HUES64 (cell line): ENCODE results near the gene AKT3.
"Not testable (repeated sequence)": the region's sequence is repeated elsewhere in the genome, so short reads cannot be mapped to it uniquely, and the experiment has no call there.

Source experiments
- H3K27ac ChIP-seq: 2 replicates; pipeline ENCODE4 v1.7.0; 2013; ENCODE audit warnings: low read depth, low read length, inconsistent platforms
- H3K27me3 ChIP-seq: 2 replicates; pipeline ENCODE4 v1.6.1; 2013; ENCODE audit warnings: mild to moderate bottlenecking, low read length; ENCODE audit not compliant: insufficient read depth
- H3K36me3 ChIP-seq: 2 replicates; pipeline ENCODE4 v1.6.1; 2013; ENCODE audit warnings: mild to moderate bottlenecking, low read length; ENCODE audit not compliant: insufficient read depth
- H3K4me1 ChIP-seq: 2 replicates; pipeline ENCODE4 v1.6.1; 2013; ENCODE audit warnings: mild to moderate bottlenecking, low read length, moderate library complexity; ENCODE audit not compliant: insufficient read depth
- H3K4me3 ChIP-seq: 2 replicates; pipeline ENCODE4 v1.5.1; 2013; ENCODE audit warnings: mild to moderate bottlenecking, low read length, moderate library complexity
- H3K9ac ChIP-seq: 2 replicates; pipeline ENCODE4 v1.6.1; 2013; ENCODE audit warnings: mild to moderate bottlenecking, low read depth, low read length
- H3K9me3 ChIP-seq: 2 replicates; pipeline ENCODE4 v1.6.1; 2013; ENCODE audit warnings: low read depth, low read length; ENCODE audit not compliant: insufficient read depth
- WGBS: fragments of 150-250, 120-280 bp; methylation state at CpG from one replicate; pipeline ENCODE4 v1.1.7; 2013; ENCODE audit warnings: missing lambda C conversion rate; 5-methylcytosine and 5-hydroxymethylcytosine counted together

The AKT3 gene

GRCh38 chr1:243807346-243807745 lies 42.7 kb downstream of the AKT3 start:
- 96% methylated on average over 11 of the region's 11 CpGs for WGBS
- H3K4me3 ChIP-seq, H3K36me3 ChIP-seq, H3K27me3 ChIP-seq, H3K4me1 ChIP-seq, H3K27ac ChIP-seq, H3K9ac ChIP-seq: not testable (repeated sequence)
- H3K9me3 ChIP-seq, result peaks cover 11% of the 10 kb centered on the region

- Histone ChIP-seq H3K4me3 (no peak overlapping the region), H3K9me3 (peaks cover 11% of the 10 kb centered on the region)
Measured at GRCh38 chr1:243806310-243806709, 43.7 kb downstream of the AKT3 start.

GRCh38 chr1:243802736-243803135 lies 47.3 kb downstream of the AKT3 start:
- H3K9ac ChIP-seq, result no peak overlapping the region
- H3K27me3 ChIP-seq, result no peaks in the 10 kb centered on the region
- no peaks in the 10 kb centered on the region for H3K4me1 ChIP-seq
- no peak overlapping the region for H3K27ac ChIP-seq
- WGBS, result 97% methylated on average over 3 of the region's 3 CpGs
- no peaks in the 10 kb centered on the region for H3K36me3 ChIP-seq
- H3K4me3 ChIP-seq, result no peak overlapping the region
- peaks cover 11% of the 10 kb centered on the region for H3K9me3 ChIP-seq

More at GRCh38 chr1:243806310-243806709, 43.7 kb downstream of the AKT3 start:
- no peaks in the 10 kb centered on the region for H3K27me3 ChIP-seq
- H3K4me1 ChIP-seq, result no peaks in the 10 kb centered on the region
- no peak overlapping the region for H3K9ac ChIP-seq
- H3K27ac ChIP-seq, result no peak overlapping the region
- H3K36me3 ChIP-seq, result no peaks in the 10 kb centered on the region

- Histone ChIP-seq H3K36me3 (no peaks in the 10 kb centered on the region), H3K27me3 (no peaks in the 10 kb centered on the region), H3K4me1 (no peaks in the 10 kb centered on the region), H3K9ac (no peak overlapping the region), H3K9me3 (peaks cover 1% of the 10 kb centered on the region; the same call in 1 of the 2 replicates), H3K27ac (no peak overlapping the region), H3K4me3 (no peak overlapping the region)
- 100% methylated on average over 1 of the region's 1 CpG for WGBS
Measured at GRCh38 chr1:243801378-243801777, 48.7 kb downstream of the AKT3 start.

GRCh38 chr1:243799908-243800307 lies 50.1 kb downstream of the AKT3 start:
- Histone ChIP-seq H3K9ac (no peak overlapping the region), H3K36me3 (no peaks in the 10 kb centered on the region), H3K4me3 (no peak overlapping the region), H3K4me1 (no peaks in the 10 kb centered on the region), H3K27me3 (no peaks in the 10 kb centered on the region), H3K27ac (no peak overlapping the region), H3K9me3 (no peaks in the 10 kb centered on the region)

GRCh38 chr1:243798726-243799125 lies 51.3 kb downstream of the AKT3 start:
- no peak overlapping the region for H3K9ac ChIP-seq
- no peaks in the 10 kb centered on the region for H3K36me3 ChIP-seq
- no peaks in the 10 kb centered on the region for H3K9me3 ChIP-seq
- no peaks in the 10 kb centered on the region for H3K27me3 ChIP-seq
- WGBS, result 97% methylated on average over 2 of the region's 2 CpGs
- H3K27ac ChIP-seq, result no peak overlapping the region
- no peak overlapping the region for H3K4me3 ChIP-seq
- no peaks in the 10 kb centered on the region for H3K4me1 ChIP-seq

GRCh38 chr1:243796016-243796415 lies 54.0 kb downstream of the AKT3 start:
- Histone ChIP-seq H3K36me3 (no peaks in the 10 kb centered on the region), H3K4me3 (no peak overlapping the region), H3K27ac (no peak overlapping the region), H3K9me3 (no peaks in the 10 kb centered on the region), H3K4me1 (peaks cover 13% of the 10 kb centered on the region; the same call in 1 of the 2 replicates), H3K9ac (no peak overlapping the region), H3K27me3 (no peaks in the 10 kb centered on the region)
- WGBS, result 95% methylated on average over 2 of the region's 2 CpGs

- no peaks in the 10 kb centered on the region for H3K9me3 ChIP-seq
- no peak overlapping the region for H3K4me3 ChIP-seq
- no peaks in the 10 kb centered on the region for H3K27me3 ChIP-seq
- peaks cover 13% of the 10 kb centered on the region; the same call in 1 of the 2 replicates for H3K4me1 ChIP-seq
- no peak overlapping the region for H3K9ac ChIP-seq
- WGBS, result 98% methylated on average over 2 of the region's 2 CpGs
- H3K27ac ChIP-seq, result no peak overlapping the region
- H3K36me3 ChIP-seq, result no peaks in the 10 kb centered on the region
Measured at GRCh38 chr1:243793298-243793697, 56.7 kb downstream of the AKT3 start.

GRCh38 chr1:243792891-243793290 lies 57.2 kb downstream of the AKT3 start:
- H3K27ac ChIP-seq, result no peak overlapping the region
- no peaks in the 10 kb centered on the region for H3K9me3 ChIP-seq
- peaks cover 13% of the 10 kb centered on the region; the same call in 1 of the 2 replicates for H3K4me1 ChIP-seq
- no peaks in the 10 kb centered on the region for H3K36me3 ChIP-seq
- H3K9ac ChIP-seq, result no peak overlapping the region
- WGBS, result 79% methylated on average over 3 of the region's 3 CpGs
- H3K27me3 ChIP-seq, result no peaks in the 10 kb centered on the region
- H3K4me3 ChIP-seq, result no peak overlapping the region

- Histone ChIP-seq H3K9me3 (no peaks in the 10 kb centered on the region), H3K27me3 (no peaks in the 10 kb centered on the region), H3K36me3 (no peaks in the 10 kb centered on the region), H3K27ac (no peak overlapping the region), H3K4me1 (peaks cover 15% of the 10 kb centered on the region; the same call in 1 of the 2 replicates), H3K9ac (no peak overlapping the region), H3K4me3 (no peak overlapping the region)
- 89% methylated on average over 1 of the region's 2 CpGs for WGBS
Measured at GRCh38 chr1:243792401-243792800, 57.6 kb downstream of the AKT3 start.

GRCh38 chr1:243791586-243792267 lies 58.3 kb downstream of the AKT3 start:
- peaks cover 22% of the 10 kb centered on the region; the same call in 1 of the 2 replicates for H3K4me1 ChIP-seq
- H3K9me3 ChIP-seq, result no peaks in the 10 kb centered on the region
- no peak overlapping the region for H3K4me3 ChIP-seq
- 91% methylated on average over 2 of the region's 4 CpGs for WGBS
- no peak overlapping the region for H3K27ac ChIP-seq
- no peaks in the 10 kb centered on the region for H3K36me3 ChIP-seq
- H3K9ac ChIP-seq, result no peak overlapping the region
- no peaks in the 10 kb centered on the region for H3K27me3 ChIP-seq

GRCh38 chr1:243790404-243790803 lies 59.6 kb downstream of the AKT3 start:
- Histone ChIP-seq H3K9ac (no peak overlapping the region), H3K4me1 (peaks cover 26% of the 10 kb centered on the region; the same call in 1 of the 2 replicates), H3K27me3 (no peaks in the 10 kb centered on the region), H3K27ac (no peak overlapping the region), H3K4me3 (no peak overlapping the region), H3K9me3 (no peaks in the 10 kb centered on the region), H3K36me3 (no peaks in the 10 kb centered on the region)
- 96% methylated on average over 3 of the region's 3 CpGs for WGBS
